Fibroblast of skin of left quadriceps (primary cell): ENCODE results near the gene COL5A2.
A peak's percentile ranks its signal among the peaks of the same experiment; 100 is the strongest.

Experiments used
- DNase-seq, 2 experiments: peaks; one replicate each; pipeline ENCODE4 v3.0.0-alpha.2; 2013; ENCODE audit warnings: low read depth in 2 of 2

COL5A2 gene

GRCh38 chr2:189049709-189050164, 129.8 kb downstream of the COL5A2 start:
- peak; percentile 47 to 48 for DNase-seq

- DNase-seq, result no peak
These were observed 131.4 kb downstream of the COL5A2 start for GRCh38 chr2:189048189-189048588.

GRCh38 chr2:189047171-189047888, 132.2 kb downstream of the COL5A2 start:
- DNase-seq, result no peak

GRCh38 chr2:189046320-189046719, 133.2 kb downstream of the COL5A2 start:
- no peak for DNase-seq

GRCh38 chr2:189045836-189046235, 133.7 kb downstream of the COL5A2 start:
- DNase-seq, result no peak

- peak in 1 of 2 experiments; percentile 58 for DNase-seq
These were observed 142.0 kb downstream of the COL5A2 start for GRCh38 chr2:189037518-189037917.

- no peak for DNase-seq
These were observed 154.5 kb downstream of the COL5A2 start for GRCh38 chr2:189024901-189025618.

GRCh38 chr2:189022492-189022891, 157.1 kb downstream of the COL5A2 start:
- peak; percentile 86 to 88 for DNase-seq

- DNase-seq, result peak; percentile 93 to 95
These were observed 157.5 kb downstream of the COL5A2 start for GRCh38 chr2:189022053-189022481.

- DNase-seq, result no peak
These were observed 159.4 kb downstream of the COL5A2 start for GRCh38 chr2:189020179-189020578.

GRCh38 chr2:189018631-189019030, 160.9 kb downstream of the COL5A2 start:
- DNase-seq, result no peak

- DNase-seq, result no peak
These were observed 163.2 kb downstream of the COL5A2 start for GRCh38 chr2:189016311-189016861.

- no peak for DNase-seq
These were observed 164.2 kb downstream of the COL5A2 start for GRCh38 chr2:189015359-189015758.

- DNase-seq, result no peak
These were observed 165.0 kb downstream of the COL5A2 start for GRCh38 chr2:189014449-189015138.

- no peak for DNase-seq
These were observed 165.7 kb downstream of the COL5A2 start for GRCh38 chr2:189013671-189014448.

GRCh38 chr2:189013031-189013430, 166.5 kb downstream of the COL5A2 start:
- no peak for DNase-seq

- no peak for DNase-seq
These were observed 167.2 kb downstream of the COL5A2 start for GRCh38 chr2:189012351-189012750.

- no peak for DNase-seq
These were observed 169.0 kb downstream of the COL5A2 start for GRCh38 chr2:189010536-189010935.

- no peak for DNase-seq
These were observed 170.9 kb downstream of the COL5A2 start for GRCh38 chr2:189008555-189009262.

GRCh38 chr2:189002079-189002478, 177.5 kb downstream of the COL5A2 start:
- DNase-seq, result no peak

GRCh38 chr2:189000221-189000620, 179.3 kb downstream of the COL5A2 start:
- no peak for DNase-seq
